Measurements from ENCODE around the gene KRTAP4-2. TPM values are rescaled to one million over a fixed set of nuclear protein-coding genes. Genes with fewer than 3 reads are reported as not detected.

The KRTAP4-2 gene
- total RNA-seq, 1 experiment from 2014 or later = not detected

GRCh38 chr17:41186872-41187271 lies 8.9 kb upstream of the KRTAP4-2 start:
- Histone ChIP-seq H3K27ac (ENCODE audit: low read depth, low read length) (no peak overlapping the region), H3K9me2 (ENCODE audit: insufficient read depth) (no peaks in the 10 kb centered on the region), H2AFZ (ENCODE audit: low read depth, low read length, poor library complexity, severe bottlenecking) (no peak overlapping the region), H3K9me3 (ENCODE audit: control insufficient read depth in 1 of 2, insufficient read depth in 1 of 2, low read depth in 1 of 2, low read length in 2 of 2) (no peaks in the 10 kb centered on the region), H3K4me2 (ENCODE audit: low read length) (no peak overlapping the region), H3K27me3 (ENCODE audit: insufficient read depth, low read length) (no peaks in the 10 kb centered on the region), H3K79me2 (ENCODE audit: insufficient read depth, low read length) (no peaks in the 10 kb centered on the region), H3K9ac (ENCODE audit: low read length) (no peak overlapping the region), H3K4me1 (ENCODE audit: control insufficient read depth in 1 of 2, insufficient read depth in 2 of 2, low read length in 2 of 2) (peaks cover 0 to 10% of the 10 kb centered on the region in 2 experiments; a peak in 1 of 4 replicates), H3K36me3 (ENCODE audit: control insufficient read depth in 1 of 2, insufficient read depth in 2 of 2, low read length in 2 of 2) (no peaks in the 10 kb centered on the region), H4K20me1 (ENCODE audit: insufficient read depth) (no peaks in the 10 kb centered on the region), H3K4me3 (replicated peaks in 1 of 2; ENCODE audit: low read depth in 1 of 2, low read length in 2 of 2) (no peak overlapping the region)
- ChIA-PET POLR2A (no interaction called here), RAD21 (ENCODE audit: low non-redundant PET in 1 of 2, low total read pairs in 2 of 2, uncharacterized antibody in 2 of 2, unreplicated experiment in 2 of 2) (no interaction called here), CTCF (no interaction called here)
- TF ChIP-seq CTCF (IDR thresholded peaks at IDR 0.05 in 2 of 3, conservative IDR thresholded peaks at IDR 0.05 in 1 of 3; ENCODE audit: borderline replicate concordance in 1 of 3, insufficient read depth in 1 of 3, low read depth in 2 of 3, low read length in 2 of 3) (no peak), POLR2AphosphoS5 (IDR thresholded peaks at IDR 0.05; ENCODE audit: low read depth, low read length) (no peak), REST (IDR thresholded peaks at IDR 0.05; ENCODE audit: low read depth) (no peak)
- no TSS peak for BruUV-seq (replicated peaks)
- ATAC-seq = no peak
- intact Hi-C loops (cut with micrococcal nuclease) = no loop called here
- DNase-seq (ENCODE audit: low read depth, low spot score) = no peak
